GM13976 (cell line): ENCODE data around the gene IQCN.

Experiments
- DNase-seq: peaks from one replicate; pipeline ENCODE4 v3.0.0; 2012; ENCODE audit warnings: low spot score
- in situ Hi-C: fragments of 300-500 bp; cut with MboI; formaldehyde crosslinking; loops from one replicate; pipeline ENCODE4 v1.12.0; 2022; ENCODE audit warnings: low sequenced_read_pairs, mixed read lengths, inconsistent platforms; ENCODE audit not compliant: unreplicated experiment
- TF ChIP-seq, protein P1 (sequence below): IDR thresholded peaks from 2 replicates; pipeline ENCODE4 v1.5.1; 2012; ENCODE audit warnings: borderline replicate concordance, mild to moderate bottlenecking; ENCODE audit not compliant: insufficient read depth; ENCODE audit errors: extremely low read depth, missing control alignments, control extremely low read depth

IQCN gene

DNA sequence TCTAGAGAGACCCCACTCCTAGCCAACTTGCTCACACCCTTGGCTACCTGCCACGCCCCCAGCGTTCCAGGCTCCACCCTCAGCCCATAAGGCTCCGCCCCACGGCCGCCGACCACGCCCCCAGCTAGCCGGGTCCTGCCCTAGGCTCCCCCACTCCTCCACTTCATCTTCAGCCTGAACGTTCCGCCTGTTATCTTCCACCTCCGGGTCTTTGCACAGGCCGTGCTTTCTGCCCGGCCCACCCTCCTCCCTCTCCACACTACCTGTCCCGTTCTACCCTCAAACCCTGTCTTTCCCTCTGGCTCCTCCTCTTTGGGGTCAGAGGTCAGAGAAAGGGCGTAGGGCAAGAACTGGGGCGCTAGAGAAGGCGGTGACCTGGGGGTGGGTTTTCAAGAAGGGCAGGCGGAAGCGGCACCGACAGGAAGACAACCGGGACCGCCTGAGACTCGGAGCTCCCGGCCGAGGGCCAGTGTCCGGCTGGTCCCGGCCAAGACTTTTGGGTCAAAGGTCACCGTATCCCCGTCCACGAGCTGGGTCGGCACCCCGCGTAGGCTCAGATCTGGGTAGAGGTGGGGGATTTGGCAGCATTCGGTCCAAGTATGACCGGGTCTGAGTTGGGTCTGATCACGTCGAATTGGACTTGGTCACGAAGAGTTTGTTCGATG lies 50.3 kb downstream of the IQCN start:
- peak; percentile 73 for DNase-seq
- TF ChIP-seq, protein P1, sequence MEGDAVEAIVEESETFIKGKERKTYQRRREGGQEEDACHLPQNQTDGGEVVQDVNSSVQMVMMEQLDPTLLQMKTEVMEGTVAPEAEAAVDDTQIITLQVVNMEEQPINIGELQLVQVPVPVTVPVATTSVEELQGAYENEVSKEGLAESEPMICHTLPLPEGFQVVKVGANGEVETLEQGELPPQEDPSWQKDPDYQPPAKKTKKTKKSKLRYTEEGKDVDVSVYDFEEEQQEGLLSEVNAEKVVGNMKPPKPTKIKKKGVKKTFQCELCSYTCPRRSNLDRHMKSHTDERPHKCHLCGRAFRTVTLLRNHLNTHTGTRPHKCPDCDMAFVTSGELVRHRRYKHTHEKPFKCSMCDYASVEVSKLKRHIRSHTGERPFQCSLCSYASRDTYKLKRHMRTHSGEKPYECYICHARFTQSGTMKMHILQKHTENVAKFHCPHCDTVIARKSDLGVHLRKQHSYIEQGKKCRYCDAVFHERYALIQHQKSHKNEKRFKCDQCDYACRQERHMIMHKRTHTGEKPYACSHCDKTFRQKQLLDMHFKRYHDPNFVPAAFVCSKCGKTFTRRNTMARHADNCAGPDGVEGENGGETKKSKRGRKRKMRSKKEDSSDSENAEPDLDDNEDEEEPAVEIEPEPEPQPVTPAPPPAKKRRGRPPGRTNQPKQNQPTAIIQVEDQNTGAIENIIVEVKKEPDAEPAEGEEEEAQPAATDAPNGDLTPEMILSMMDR = no peak
- in situ Hi-C loops = no loop called here

DNA sequence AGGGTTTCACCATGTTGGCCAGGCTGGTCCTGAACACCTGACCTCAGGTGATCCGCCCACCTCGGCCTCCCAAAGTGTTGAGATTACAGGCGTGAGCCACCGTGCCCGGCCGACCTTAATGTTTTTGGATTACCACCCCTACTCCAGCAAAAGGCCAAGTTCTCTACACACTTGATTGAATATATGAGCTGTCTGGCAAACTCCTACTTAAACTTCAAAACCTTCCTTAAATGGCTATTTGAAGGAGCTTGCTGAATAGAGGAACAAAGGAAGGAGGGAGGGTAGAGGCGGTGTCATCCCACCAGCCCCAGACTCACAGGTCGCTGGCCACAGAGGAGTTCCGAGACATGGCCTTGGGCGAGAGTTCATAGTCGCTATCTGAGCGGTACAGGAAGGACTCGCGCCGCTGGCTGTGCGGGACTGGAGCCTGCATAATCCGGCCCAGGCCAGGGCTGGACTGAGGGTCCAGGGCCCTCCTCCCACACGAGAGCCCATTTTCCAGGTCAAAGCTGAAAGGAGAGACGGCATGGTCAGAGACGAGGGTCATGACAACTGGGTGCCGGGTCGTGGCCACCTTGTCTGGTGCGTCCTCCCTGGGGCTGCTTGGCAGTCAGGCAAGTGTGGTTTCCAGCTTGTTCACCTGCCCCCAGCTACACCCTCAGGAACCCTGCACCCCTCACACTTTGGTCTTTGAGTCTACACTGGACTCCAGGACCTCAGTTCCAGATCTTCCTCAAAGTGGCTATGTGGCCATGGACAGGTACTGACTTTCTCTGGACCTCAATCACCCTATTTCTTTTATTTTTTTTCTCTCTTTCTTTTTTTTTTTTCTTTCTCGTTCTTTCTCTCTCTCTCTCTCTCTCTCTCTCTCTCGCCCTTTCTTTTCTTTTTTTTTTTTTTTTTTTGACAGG lies 52.2 kb downstream of the IQCN start:
- DNase-seq = no peak
- in situ Hi-C loops = no loop called here
- TF ChIP-seq, protein P1 = no peak

DNA sequence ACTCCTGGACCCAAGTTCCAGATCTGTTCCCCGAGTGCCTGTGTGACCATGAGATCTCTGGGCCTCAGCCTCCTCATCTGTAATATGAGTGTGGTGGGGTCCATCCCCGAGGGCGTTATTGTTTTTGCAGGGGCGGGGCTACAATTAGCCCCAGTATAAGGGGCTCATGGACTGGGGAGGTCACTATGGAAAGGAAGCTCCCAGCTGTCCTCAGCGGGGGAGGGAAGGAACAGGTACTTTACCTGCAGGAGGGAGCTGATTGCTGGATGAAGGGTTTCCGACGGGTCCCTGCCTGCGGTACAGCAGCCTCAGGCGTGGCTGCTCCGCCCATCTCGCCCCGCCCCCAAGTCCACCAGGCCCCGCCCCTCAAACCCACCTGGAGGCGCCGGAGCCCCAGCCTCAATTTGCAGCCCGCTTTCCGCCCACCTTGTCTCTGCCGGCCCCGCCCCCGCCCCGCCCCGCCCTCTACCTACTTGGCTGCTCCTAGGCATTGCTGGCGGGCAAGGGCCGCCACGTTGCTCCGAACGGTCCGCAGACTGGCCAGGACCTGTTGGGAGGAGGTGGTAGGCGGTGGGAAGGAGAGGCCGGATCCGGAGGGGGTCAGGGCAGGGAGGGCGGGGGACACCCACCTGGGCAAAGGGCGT lies 53.5 kb downstream of the IQCN start:
- DNase-seq = no peak
- in situ Hi-C loops = no loop called here
- TF ChIP-seq, protein P1 = no peak

DNA sequence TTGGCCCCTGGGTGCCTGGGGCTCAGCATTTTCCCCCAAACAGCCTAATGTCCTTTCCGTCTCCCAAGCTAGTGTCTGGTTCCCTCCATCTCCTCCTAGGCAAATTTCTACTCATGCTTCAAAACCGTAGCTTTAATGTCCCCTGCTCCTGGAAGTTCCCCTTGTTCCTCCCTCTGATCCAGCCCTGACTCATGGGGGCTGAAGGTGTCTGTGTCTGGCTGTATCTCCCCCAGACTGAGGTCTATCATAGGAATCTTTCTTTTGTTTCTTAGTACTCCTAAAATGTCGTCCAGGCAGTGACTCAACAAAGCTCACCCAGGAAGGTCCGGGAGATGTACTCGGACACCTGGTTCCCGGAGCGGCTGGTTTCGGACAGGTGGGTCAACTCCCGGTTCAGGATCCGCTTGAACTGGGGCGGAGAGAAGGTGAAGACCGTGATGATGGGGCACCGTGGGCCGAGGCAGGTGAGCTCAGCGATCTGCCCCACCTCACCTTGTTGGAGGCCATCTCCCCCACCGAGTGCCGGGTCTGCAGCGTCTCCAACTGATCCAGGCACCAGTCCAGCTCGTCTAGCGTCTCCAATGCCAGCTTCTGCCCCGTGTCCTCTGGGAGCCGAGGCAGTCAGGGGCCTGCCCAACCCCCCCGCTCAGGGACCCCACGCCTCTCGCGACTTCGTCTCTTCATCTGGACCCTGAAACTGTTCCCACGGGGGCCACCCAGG lies 54.2 kb downstream of the IQCN start:
- TF ChIP-seq, protein P1 = no peak
- DNase-seq = no peak
- in situ Hi-C loops = no loop called here

DNA sequence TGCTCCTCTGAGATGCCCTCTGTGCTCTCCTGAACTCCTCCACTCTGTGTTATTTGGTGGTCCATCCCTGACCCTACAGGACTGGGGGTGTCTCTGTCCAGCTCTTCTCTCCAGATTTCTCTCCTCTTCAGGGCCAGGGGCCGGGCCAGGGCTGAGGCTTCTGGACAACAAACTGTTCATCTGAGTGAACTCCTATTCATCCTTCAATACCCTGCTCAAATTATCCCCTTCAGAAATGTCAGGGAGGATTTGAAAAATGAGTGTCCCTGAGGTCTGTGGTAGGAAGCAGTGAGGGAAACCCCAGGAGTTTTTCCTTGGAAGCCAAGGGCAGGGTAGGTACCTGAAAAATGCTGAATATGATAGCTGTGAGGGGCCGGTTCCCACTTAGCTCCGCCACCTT lies 55.7 kb downstream of the IQCN start:
- DNase-seq = no peak
- in situ Hi-C loops = no loop called here
- TF ChIP-seq, protein P1 = no peak

DNA sequence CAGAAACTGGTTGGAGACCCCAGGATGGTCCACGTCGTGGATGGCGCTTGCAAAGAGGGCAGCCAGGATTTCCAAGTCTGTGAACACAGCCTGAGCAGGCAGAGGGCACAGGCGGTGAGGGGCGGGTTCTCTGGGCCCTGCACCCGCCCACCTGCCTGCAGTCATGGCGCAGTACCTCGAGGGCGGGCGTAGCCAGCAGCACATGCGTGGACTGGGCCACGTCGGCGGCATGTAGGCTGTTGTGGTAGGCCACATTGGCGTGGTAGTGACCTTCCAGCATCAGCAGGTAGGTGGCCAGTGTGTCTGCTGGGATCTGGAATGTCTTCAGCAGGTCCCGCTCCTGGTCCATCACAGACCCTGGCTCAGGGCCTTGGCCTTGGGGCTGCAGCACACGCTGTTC lies 56.1 kb downstream of the IQCN start:
- no peak for DNase-seq
- in situ Hi-C loops = no loop called here

More for the DNA sequence above, 56.1 kb downstream of the IQCN start:
- TF ChIP-seq, protein P1 = no peak
